OCI-LY7 (cell line): ENCODE measurements around the gene ADAM12. TPM values are rescaled to one million over a fixed set of nuclear protein-coding genes. Genes with fewer than 3 reads are reported as not detected.

Experiments
- BruUV-seq: library from RNA; stranded (reverse); fragments of 400-500 nt; replicated peaks from 2 replicates; lab custom pipeline; 2021; lab: Mats Ljungman, UMichigan
- CTCF ChIA-PET: fragments of 300-600 bp; sonication (Branson Sonifier 250); formaldehyde crosslinking; loops from one replicate; lab custom pipeline; 2022; ENCODE audit warnings: antibody characterized with exemption; ENCODE audit not compliant: unreplicated experiment; lab: Charles Lee
- POLR2A ChIA-PET: fragments of 300-600 bp; sonication (Branson Sonifier 250); formaldehyde crosslinking; loops from one replicate; lab custom pipeline; 2022; ENCODE audit warnings: antibody characterized with exemption; lab: Charles Lee
- DNase-seq: peaks from one replicate; pipeline ENCODE4 v3.0.0-alpha.2; 2015; ENCODE audit warnings: low spot score
- H2AFZ ChIP-seq: fragments of 200-600 bp; sonication (generic), shearing (Covaris generic); 2 replicates; pipeline ENCODE4 v1.6.1; 2014; ENCODE audit warnings: mild to moderate bottlenecking, antibody characterized with exemption, low read length, moderate library complexity
- H3K27ac ChIP-seq: fragments of 200-600 bp; sonication (generic); 2 replicates; pipeline ENCODE4 v1.5.1; 2014; ENCODE audit warnings: mixed run types, low read depth, mild to moderate bottlenecking, moderate library complexity, low read length, inconsistent platforms; ENCODE audit not compliant: poor library complexity, severe bottlenecking
- H3K36me3 ChIP-seq: fragments of 200-600 bp; sonication (generic); 2 replicates; pipeline ENCODE4 v1.6.1; 2014; ENCODE audit warnings: mild to moderate bottlenecking, antibody characterized with exemption, low read length, moderate library complexity, mixed read lengths; ENCODE audit not compliant: insufficient read depth
- H3K4me1 ChIP-seq: fragments of 200-600 bp; sonication (generic); 2 replicates; pipeline ENCODE4 v1.5.1; 2014; ENCODE audit warnings: mild to moderate bottlenecking, low read length; ENCODE audit not compliant: insufficient read depth, poor library complexity, severe bottlenecking
- H3K4me2 ChIP-seq: fragments of 200-600 bp; sonication (generic); 2 replicates; pipeline ENCODE4 v1.6.1; 2014; ENCODE audit warnings: mild to moderate bottlenecking, low read length
- H3K4me3 ChIP-seq: fragments of 200-600 bp; sonication (generic); 2 replicates; pipeline ENCODE4 v1.5.1; 2014; ENCODE audit warnings: mild to moderate bottlenecking, low read depth, low read length; ENCODE audit not compliant: poor library complexity, severe bottlenecking
- H3K79me2 ChIP-seq: fragments of 200-600 bp; sonication (generic); 2 replicates; pipeline ENCODE4 v1.6.1; 2016; ENCODE audit warnings: low read depth, mild to moderate bottlenecking, low read length, moderate library complexity, mixed read lengths; ENCODE audit not compliant: insufficient read depth
- H3K9me2 ChIP-seq: fragments of 200-600 bp; sonication (generic); 2 replicates; pipeline ENCODE4 v1.6.1; 2016; ENCODE audit warnings: mild to moderate bottlenecking, low read length, mixed read lengths; ENCODE audit not compliant: insufficient read depth
- H3K9me3 ChIP-seq: fragments of 200-600 bp; sonication (generic); 2 replicates; pipeline ENCODE4 v1.6.1; 2014; ENCODE audit warnings: mild to moderate bottlenecking, mixed run types, low read length, mixed read lengths
- H4K20me1 ChIP-seq: fragments of 200-600 bp; sonication (generic); 2 replicates; pipeline ENCODE4 v1.6.1; 2014; ENCODE audit warnings: mild to moderate bottlenecking, antibody characterized with exemption, low read length, moderate library complexity, mixed read lengths; ENCODE audit not compliant: insufficient read depth
- CTCF ChIP-seq: fragments of 200-600 bp; sonication (generic); conservative IDR thresholded peaks from 2 replicates; pipeline ENCODE4 v1.5.1; 2014; ENCODE audit warnings: mild to moderate bottlenecking, antibody characterized with exemption, low read length, moderate library complexity, mixed read lengths
- EZH2phosphoT487 ChIP-seq: fragments of 200-600 bp; sonication (generic); IDR thresholded peaks from 2 replicates; pipeline ENCODE4 v1.6.1; 2018; ENCODE audit warnings: low read depth, borderline replicate concordance, mild to moderate bottlenecking, mixed run types, antibody characterized with exemption, low read length, moderate library complexity, mixed read lengths
- intact Hi-C: fragments of 100-400 bp; cut with micrococcal nuclease; formaldehyde crosslinking; loops from one replicate; pipeline ENCODE4 v1.10.0; 2022; ENCODE audit not compliant: unreplicated experiment
- total RNA-seq, 2 experiments: library from RNA; depleted of rRNA in 1 of 2; stranded (reverse); fragments of >200 nt in 1 of 2; shearing (Covaris generic) in 1 of 2; gene quantifications; 2 replicates each; pipeline ENCODE4 v1.2.3, GENCODE V29; 2014 to 2022

ADAM12 gene
- total RNA-seq, 2 experiments from 2014 or later: 0.06 TPM; not detected in 1

- no TSS peak for BruUV-seq
- TF ChIP-seq EZH2phosphoT487 (no peak), CTCF (no peak)
- Histone ChIP-seq H3K4me1 (no peaks in the 10 kb centered on the region), H3K27ac (no peak overlapping the region), H3K4me3 (no peak overlapping the region), H3K79me2 (no peaks in the 10 kb centered on the region), H3K36me3 (no peaks in the 10 kb centered on the region), H2AFZ (no peak overlapping the region), H3K9me3 (no peaks in the 10 kb centered on the region), H3K9me2 (no peaks in the 10 kb centered on the region), H3K4me2 (no peak overlapping the region), H4K20me1 (no peaks in the 10 kb centered on the region)
- CTCF ChIA-PET: no interaction called here
- intact Hi-C loops: no loop called here
- POLR2A ChIA-PET: no interaction called here
- DNase-seq: no peak
Measured at GRCh38 chr10:126171555-126171954, 216.7 kb downstream of the ADAM12 start.

GRCh38 chr10:126170776-126171175 lies 217.5 kb downstream of the ADAM12 start:
- POLR2A ChIA-PET: no interaction called here
- H3K36me3 ChIP-seq: no peaks in the 10 kb centered on the region
- H3K9me2 ChIP-seq: no peaks in the 10 kb centered on the region
- TF ChIP-seq CTCF (no peak), EZH2phosphoT487 (no peak)
- H3K27ac ChIP-seq: no peak overlapping the region
- H2AFZ ChIP-seq: no peak overlapping the region
- H4K20me1 ChIP-seq: no peaks in the 10 kb centered on the region
- CTCF ChIA-PET: no interaction called here
- H3K9me3 ChIP-seq: no peaks in the 10 kb centered on the region
- H3K4me3 ChIP-seq: no peak overlapping the region
- H3K4me2 ChIP-seq: no peak overlapping the region
- no peak for DNase-seq
- no peaks in the 10 kb centered on the region for H3K4me1 ChIP-seq
- intact Hi-C loops: no loop called here
- BruUV-seq: no TSS peak
- H3K79me2 ChIP-seq: no peaks in the 10 kb centered on the region

- Histone ChIP-seq H4K20me1 (no peaks in the 10 kb centered on the region), H3K4me2 (no peak overlapping the region), H3K4me1 (no peaks in the 10 kb centered on the region), H3K79me2 (no peaks in the 10 kb centered on the region), H3K9me3 (no peaks in the 10 kb centered on the region), H2AFZ (no peak overlapping the region), H3K27ac (no peak overlapping the region), H3K4me3 (no peak overlapping the region), H3K36me3 (no peaks in the 10 kb centered on the region), H3K9me2 (no peaks in the 10 kb centered on the region)
- TF ChIP-seq CTCF (no peak), EZH2phosphoT487 (no peak)
- ChIA-PET POLR2A (no interaction called here), CTCF (no interaction called here)
- BruUV-seq: no TSS peak
- intact Hi-C loops: no loop called here
- DNase-seq: no peak
Measured at GRCh38 chr10:126170371-126170770, 217.9 kb downstream of the ADAM12 start.
